Immature natural killer cell (primary cell): ENCODE data around the gene EXOC8. TPM values are rescaled to one million over a fixed set of nuclear protein-coding genes. Genes with fewer than 3 reads are reported as not detected.

ENCODE experiments used
- polyA plus RNA-seq, 3 donors: library from polyadenylated mRNA; unstranded; fragments of 300-500 nt; fragmentation: Illumina TruSeq; gene quantifications; one replicate each; pipeline ENCODE4 v1.2.3, GENCODE V29; 2021

Gene EXOC8
- polyA plus RNA-seq, 3 donors from 2014 or later: 1.6 to 2.6 (median 2.0) TPM

Other genes starting within 250 kb of the EXOC8 start
- not detected for gene TRIM67, start 175.8 kb downstream of the EXOC8 start, polyA plus RNA-seq
- gene GNPAT, start 96.6 kb downstream of the EXOC8 start, polyA plus RNA-seq: 10 to 100 TPM; 24.4 to 35.3 (median 33.6) TPM
- gene SPRTN, start 441 bp upstream of the EXOC8 start, polyA plus RNA-seq: 10 to 100 TPM; 22.5 to 28.2 (median 25.0) TPM
- gene EGLN1, start 84.4 kb upstream of the EXOC8 start, polyA plus RNA-seq: 10 to 100 TPM; 18.2 to 27.3 (median 20.6) TPM
- 100 to 1,000 TPM; 103 to 141 (median 122) TPM for gene TSNAX, start 190.8 kb upstream of the EXOC8 start, polyA plus RNA-seq